ENCODE measurements around the gene SP2. TPM values are rescaled to one million over a fixed set of nuclear protein-coding genes. Genes with fewer than 3 reads are reported as not detected.
A peak's percentile ranks its signal among the peaks of the same experiment; 100 is the strongest.
"Not testable (repeated sequence)": the region's sequence is repeated elsewhere in the genome, so short reads cannot be mapped to it uniquely, and the experiment has no call there.

The SP2 gene
- total and polyA plus RNA-seq, 4 donors, result 7.5 to 18.0 (median 13.2) TPM

- peak in 1 of 2 donors; percentile 10 for DNase-seq
- H3K27me3 ChIP-seq (ENCODE audit: control insufficient read depth in 1 of 2, insufficient read depth in 2 of 2, low read length in 1 of 2), result no peaks in the 10 kb centered on the region
- ATAC-seq (ENCODE audit: low FRiP score), result no peak
- intact Hi-C loops (cut with DNase I), result no loop called here
- H3K9me3 ChIP-seq (ENCODE audit: control insufficient read depth, low read length), result no peaks in the 10 kb centered on the region
- 84 to 88% methylated on average over 1 of the region's 1 CpG for WGBS, 2 donors
- H3K27ac ChIP-seq (ENCODE audit: low read depth in 1 of 2, low read length in 2 of 2), result no peak overlapping the region
- H3K4me1 ChIP-seq (ENCODE audit: control insufficient read depth in 1 of 2, insufficient read depth in 2 of 2, low read length in 2 of 2), result no peaks in the 10 kb centered on the region
- no peaks in the 10 kb centered on the region for H3K36me3 ChIP-seq (ENCODE audit: control insufficient read depth in 1 of 2, insufficient read depth in 2 of 2, low read length in 1 of 2)
- H3K4me3 ChIP-seq (ENCODE audit: low read length in 2 of 2), result no peak overlapping the region
Measured at GRCh38 chr17:47934856-47935255, 38.8 kb downstream of the SP2 start.

GRCh38 chr17:47935468-47935867 is 39.4 kb downstream of the SP2 start:
- H3K9me3 ChIP-seq (ENCODE audit: control insufficient read depth, low read length); intact Hi-C loops (cut with DNase I); H3K4me3 ChIP-seq (ENCODE audit: low read length in 2 of 2); H3K36me3 ChIP-seq (ENCODE audit: control insufficient read depth in 1 of 2, insufficient read depth in 2 of 2, low read length in 1 of 2); H3K27ac ChIP-seq (ENCODE audit: low read depth in 1 of 2, low read length in 2 of 2); H3K27me3 ChIP-seq (ENCODE audit: control insufficient read depth in 1 of 2, insufficient read depth in 2 of 2, low read length in 1 of 2); DNase-seq; ATAC-seq (ENCODE audit: low FRiP score); H3K4me1 ChIP-seq (ENCODE audit: control insufficient read depth in 1 of 2, insufficient read depth in 2 of 2, low read length in 2 of 2): not testable (repeated sequence)
- 79 to 80% methylated on average over 3 of the region's 3 CpGs for WGBS, 2 donors

DNA sequence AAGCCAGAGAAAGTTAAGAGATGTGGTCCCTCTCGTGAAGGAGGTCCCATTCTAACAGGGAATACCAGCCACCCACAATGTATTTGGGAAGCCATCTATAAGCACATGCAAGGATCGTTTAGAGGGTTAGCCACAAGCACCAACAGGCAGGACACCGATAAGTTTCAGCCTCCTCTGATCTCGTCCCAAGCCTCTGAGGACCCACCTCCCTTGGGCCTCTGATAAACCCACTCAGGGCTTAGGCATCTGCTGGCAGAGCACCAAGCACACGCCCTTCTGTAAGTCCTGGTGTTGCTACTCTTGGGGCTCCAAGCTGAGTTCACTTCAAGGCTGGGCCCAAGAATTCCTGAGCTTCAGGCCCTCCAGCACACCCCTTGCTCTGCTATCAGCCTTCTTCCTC is 39.9 kb downstream of the SP2 start:
- Histone ChIP-seq H3K27me3 (ENCODE audit: control insufficient read depth in 1 of 2, insufficient read depth in 2 of 2, low read length in 1 of 2) (no peaks in the 10 kb centered on the region), H3K9me3 (ENCODE audit: control insufficient read depth, low read length) (no peaks in the 10 kb centered on the region), H3K4me1 (ENCODE audit: control insufficient read depth in 1 of 2, insufficient read depth in 2 of 2, low read length in 2 of 2) (no peaks in the 10 kb centered on the region), H3K4me3 (ENCODE audit: low read length in 2 of 2) (no peak overlapping the region), H3K36me3 (ENCODE audit: control insufficient read depth in 1 of 2, insufficient read depth in 2 of 2, low read length in 1 of 2) (no peaks in the 10 kb centered on the region), H3K27ac (ENCODE audit: low read depth in 1 of 2, low read length in 2 of 2) (no peak overlapping the region)
- intact Hi-C loops (cut with DNase I), result no loop called here
- 68 to 71% methylated on average over 5 of the region's 5 CpGs for WGBS, 2 donors
- ATAC-seq (ENCODE audit: low FRiP score) (no peak), DNase-seq (peak in 1 of 2 donors; percentile 20)

DNA sequence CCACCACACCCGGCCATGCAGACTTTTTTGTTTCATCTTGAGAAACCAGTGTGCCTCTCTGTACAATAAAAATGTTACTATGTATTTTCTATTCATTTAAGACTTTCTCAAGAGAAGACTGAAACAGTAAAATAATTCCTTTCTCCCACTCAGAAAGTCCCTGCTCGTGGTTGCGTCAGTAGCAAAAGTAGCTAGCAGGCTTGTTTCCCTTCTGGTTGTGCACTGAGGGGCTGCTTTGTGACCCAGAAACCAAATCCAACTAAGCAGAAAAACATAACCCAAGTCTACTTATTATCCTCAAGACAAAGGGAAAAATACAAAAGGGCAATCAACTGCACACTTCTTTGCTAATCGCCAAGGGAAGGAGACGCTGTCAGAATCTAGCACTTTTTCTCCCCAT is 41.9 kb downstream of the SP2 start:
- no peaks in the 10 kb centered on the region for H3K9me3 ChIP-seq (ENCODE audit: control insufficient read depth, low read length)
- ATAC-seq (ENCODE audit: low FRiP score) (no peak), DNase-seq (no peak)
- H3K36me3 ChIP-seq (ENCODE audit: control insufficient read depth in 1 of 2, insufficient read depth in 2 of 2, low read length in 1 of 2), result no peaks in the 10 kb centered on the region
- H3K27me3 ChIP-seq (ENCODE audit: control insufficient read depth in 1 of 2, insufficient read depth in 2 of 2, low read length in 1 of 2), result no peaks in the 10 kb centered on the region
- no peak overlapping the region for H3K4me3 ChIP-seq (ENCODE audit: low read length in 2 of 2)
- H3K4me1 ChIP-seq (ENCODE audit: control insufficient read depth in 1 of 2, insufficient read depth in 2 of 2, low read length in 2 of 2), result no peaks in the 10 kb centered on the region
- WGBS, 2 donors, result 89 to 91% methylated on average over 5 of the region's 5 CpGs
- no peak overlapping the region for H3K27ac ChIP-seq (ENCODE audit: low read depth in 1 of 2, low read length in 2 of 2)
- intact Hi-C loops (cut with DNase I), result no loop called here

- Histone ChIP-seq H3K4me3 (ENCODE audit: low read length in 2 of 2) (peak within 1 kb of the TSS; percentile 71 to 82), H3K27ac (ENCODE audit: low read depth in 1 of 2, low read length in 2 of 2) (peak within 1 kb of the TSS; percentile 5 to 7), H3K27me3 (ENCODE audit: control insufficient read depth in 1 of 2, insufficient read depth in 2 of 2, low read length in 1 of 2) (no peaks in the 10 kb centered on the region), H3K9me3 (ENCODE audit: control insufficient read depth, low read length) (no peaks in the 10 kb centered on the region), H3K36me3 (ENCODE audit: control insufficient read depth in 1 of 2, insufficient read depth in 2 of 2, low read length in 1 of 2) (no peaks in the 10 kb centered on the region), H3K4me1 (ENCODE audit: control insufficient read depth in 1 of 2, insufficient read depth in 2 of 2, low read length in 2 of 2) (no peaks in the 10 kb centered on the region)
- DNase-seq (peak; percentile 96), ATAC-seq (ENCODE audit: low FRiP score) (peak; percentile 95)
- intact Hi-C loops (cut with DNase I), result loop anchor here (1.0 to 5.0 kb wide), 3 partner anchors 36 to 45 kb away; partner anchors contain the start of gene SP2 (in 2 of the 2)
- WGBS, 2 donors, result 0 to 1% methylated on average over 49 to 50 of the region's 50 CpGs
Measured at GRCh38 chr17:47941246-47942095, 45.4 kb downstream of the SP2 start, which contains the start of gene PNPO. Gene PNPO, plus strand, starts transcription at chr17:47941571. Its CDS starts 105 bp downstream, at chr17:47941676.

DNA sequence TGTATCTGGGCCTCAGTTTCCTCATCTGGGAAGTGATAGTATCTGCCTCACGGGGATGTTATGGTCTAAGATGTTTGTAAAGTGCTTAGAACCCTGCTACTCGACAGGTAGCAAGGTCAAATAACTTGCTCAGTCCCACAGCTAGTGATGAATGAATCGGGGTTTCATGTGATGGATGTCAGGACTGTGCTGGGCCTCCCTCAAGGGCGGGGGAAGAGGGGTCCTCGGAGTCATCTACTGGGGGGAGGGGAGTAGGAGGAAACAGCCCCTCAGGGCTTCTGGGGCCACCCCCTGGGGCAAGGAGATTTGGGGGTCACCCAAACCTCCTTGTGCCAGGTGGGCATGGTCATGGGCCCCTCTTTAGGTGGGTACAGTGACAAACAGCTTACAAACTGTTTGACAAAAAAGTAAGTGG is 46.1 kb downstream of the SP2 start:
- WGBS, 2 donors, result 4 to 6% methylated on average over 5 of the region's 5 CpGs
- H3K4me1 ChIP-seq (ENCODE audit: control insufficient read depth in 1 of 2, insufficient read depth in 2 of 2, low read length in 2 of 2), result no peaks in the 10 kb centered on the region
- no peaks in the 10 kb centered on the region for H3K9me3 ChIP-seq (ENCODE audit: control insufficient read depth, low read length)
- H3K4me3 ChIP-seq (ENCODE audit: low read length in 2 of 2), result peak overlapping the region; percentile 71 to 82
- ATAC-seq (ENCODE audit: low FRiP score) (no peak), DNase-seq (peak in 1 of 2 donors; percentile 22)
- no peaks in the 10 kb centered on the region for H3K36me3 ChIP-seq (ENCODE audit: control insufficient read depth in 1 of 2, insufficient read depth in 2 of 2, low read length in 1 of 2)
- peak overlapping the region in 1 of 2 donors; percentile 5 for H3K27ac ChIP-seq (ENCODE audit: low read depth in 1 of 2, low read length in 2 of 2)
- H3K27me3 ChIP-seq (ENCODE audit: control insufficient read depth in 1 of 2, insufficient read depth in 2 of 2, low read length in 1 of 2), result no peaks in the 10 kb centered on the region
- intact Hi-C loops (cut with DNase I), result loop anchor here in 1 of 2 donors (5.0 kb wide), 1 partner anchor 45 kb away; the partner anchor contains the start of gene SP2

- 72% methylated on average over 6 of the region's 6 CpGs for WGBS, 2 donors
- no peaks in the 10 kb centered on the region for H3K36me3 ChIP-seq (ENCODE audit: control insufficient read depth in 1 of 2, insufficient read depth in 2 of 2, low read length in 1 of 2)
- H3K27ac ChIP-seq (ENCODE audit: low read depth in 1 of 2, low read length in 2 of 2), result no peak overlapping the region
- peak overlapping the region in 1 of 2 donors; percentile 71 for H3K4me3 ChIP-seq (ENCODE audit: low read length in 2 of 2)
- DNase-seq (no peak), ATAC-seq (ENCODE audit: low FRiP score) (no peak)
- no peaks in the 10 kb centered on the region for H3K9me3 ChIP-seq (ENCODE audit: control insufficient read depth, low read length)
- intact Hi-C loops (cut with DNase I), result loop anchor here in 1 of 2 donors (5.0 kb wide), 1 partner anchor 45 kb away; the partner anchor contains the start of gene SP2
- H3K27me3 ChIP-seq (ENCODE audit: control insufficient read depth in 1 of 2, insufficient read depth in 2 of 2, low read length in 1 of 2), result no peaks in the 10 kb centered on the region
- H3K4me1 ChIP-seq (ENCODE audit: control insufficient read depth in 1 of 2, insufficient read depth in 2 of 2, low read length in 2 of 2), result no peaks in the 10 kb centered on the region
Measured at GRCh38 chr17:47942568-47942967, 46.5 kb downstream of the SP2 start.

DNA sequence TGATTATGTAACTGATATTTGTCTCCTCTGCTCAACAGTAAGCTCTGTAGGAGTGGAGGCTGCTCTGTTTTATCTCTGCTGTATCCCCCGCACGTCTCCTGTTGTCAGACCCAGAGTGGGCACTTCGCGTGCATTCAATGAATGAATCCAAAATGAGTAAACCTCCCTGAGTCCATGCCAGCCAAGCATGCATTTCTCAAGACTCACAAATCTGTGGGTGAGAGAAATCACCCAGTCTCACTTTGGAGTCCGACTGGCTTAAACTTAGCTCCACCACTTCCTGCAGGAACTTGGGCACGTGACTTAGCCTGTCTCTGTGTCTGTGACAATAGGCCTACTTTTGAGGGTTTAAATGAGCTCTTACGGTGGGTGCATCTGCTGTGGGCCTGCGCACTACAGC is 49.0 kb downstream of the SP2 start:
- Histone ChIP-seq H3K9me3 (ENCODE audit: control insufficient read depth, low read length) (no peaks in the 10 kb centered on the region), H3K27ac (ENCODE audit: low read depth in 1 of 2, low read length in 2 of 2) (peak overlapping the region in 1 of 2 donors; percentile 10), H3K27me3 (ENCODE audit: control insufficient read depth in 1 of 2, insufficient read depth in 2 of 2, low read length in 1 of 2) (no peaks in the 10 kb centered on the region), H3K4me3 (ENCODE audit: low read length in 2 of 2) (no peak overlapping the region), H3K4me1 (ENCODE audit: control insufficient read depth in 1 of 2, insufficient read depth in 2 of 2, low read length in 2 of 2) (no peaks in the 10 kb centered on the region), H3K36me3 (ENCODE audit: control insufficient read depth in 1 of 2, insufficient read depth in 2 of 2, low read length in 1 of 2) (no peaks in the 10 kb centered on the region)
- intact Hi-C loops (cut with DNase I), result no loop called here
- 34 to 35% methylated on average over 8 of the region's 8 CpGs for WGBS, 2 donors
- DNase-seq, result no peak
- no peak for ATAC-seq (ENCODE audit: low FRiP score)

Data from aorta (tissue), 5 donors.